ENCODE measurements around the gene C5. TPM values are rescaled to one million over a fixed set of nuclear protein-coding genes. Genes with fewer than 3 reads are reported as not detected.

C5 gene
- total and polyA plus RNA-seq, 2 experiments from 2014 or later, result 0.31 TPM; not detected in 1

DNA sequence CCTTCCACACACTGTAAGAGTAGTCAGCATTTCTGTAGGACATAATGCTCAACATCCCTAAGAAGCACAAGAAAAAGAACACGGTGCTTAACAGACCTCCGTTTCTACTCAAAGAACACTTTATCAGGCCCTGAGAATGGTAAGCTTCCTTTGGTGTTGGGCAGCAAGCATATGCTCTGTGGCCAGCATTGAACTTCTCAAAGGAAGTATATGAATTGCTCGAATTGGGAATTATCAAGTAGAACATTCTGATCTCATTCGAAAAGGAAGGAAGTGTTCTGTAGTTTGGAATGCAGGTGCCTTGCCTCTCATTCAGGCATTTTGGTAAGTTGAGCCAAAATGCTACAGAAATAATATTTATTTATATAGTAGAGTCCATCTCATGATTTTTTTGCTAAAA is 61.0 kb downstream of the C5 start (continued):
- TF ChIP-seq, protein P1, sequence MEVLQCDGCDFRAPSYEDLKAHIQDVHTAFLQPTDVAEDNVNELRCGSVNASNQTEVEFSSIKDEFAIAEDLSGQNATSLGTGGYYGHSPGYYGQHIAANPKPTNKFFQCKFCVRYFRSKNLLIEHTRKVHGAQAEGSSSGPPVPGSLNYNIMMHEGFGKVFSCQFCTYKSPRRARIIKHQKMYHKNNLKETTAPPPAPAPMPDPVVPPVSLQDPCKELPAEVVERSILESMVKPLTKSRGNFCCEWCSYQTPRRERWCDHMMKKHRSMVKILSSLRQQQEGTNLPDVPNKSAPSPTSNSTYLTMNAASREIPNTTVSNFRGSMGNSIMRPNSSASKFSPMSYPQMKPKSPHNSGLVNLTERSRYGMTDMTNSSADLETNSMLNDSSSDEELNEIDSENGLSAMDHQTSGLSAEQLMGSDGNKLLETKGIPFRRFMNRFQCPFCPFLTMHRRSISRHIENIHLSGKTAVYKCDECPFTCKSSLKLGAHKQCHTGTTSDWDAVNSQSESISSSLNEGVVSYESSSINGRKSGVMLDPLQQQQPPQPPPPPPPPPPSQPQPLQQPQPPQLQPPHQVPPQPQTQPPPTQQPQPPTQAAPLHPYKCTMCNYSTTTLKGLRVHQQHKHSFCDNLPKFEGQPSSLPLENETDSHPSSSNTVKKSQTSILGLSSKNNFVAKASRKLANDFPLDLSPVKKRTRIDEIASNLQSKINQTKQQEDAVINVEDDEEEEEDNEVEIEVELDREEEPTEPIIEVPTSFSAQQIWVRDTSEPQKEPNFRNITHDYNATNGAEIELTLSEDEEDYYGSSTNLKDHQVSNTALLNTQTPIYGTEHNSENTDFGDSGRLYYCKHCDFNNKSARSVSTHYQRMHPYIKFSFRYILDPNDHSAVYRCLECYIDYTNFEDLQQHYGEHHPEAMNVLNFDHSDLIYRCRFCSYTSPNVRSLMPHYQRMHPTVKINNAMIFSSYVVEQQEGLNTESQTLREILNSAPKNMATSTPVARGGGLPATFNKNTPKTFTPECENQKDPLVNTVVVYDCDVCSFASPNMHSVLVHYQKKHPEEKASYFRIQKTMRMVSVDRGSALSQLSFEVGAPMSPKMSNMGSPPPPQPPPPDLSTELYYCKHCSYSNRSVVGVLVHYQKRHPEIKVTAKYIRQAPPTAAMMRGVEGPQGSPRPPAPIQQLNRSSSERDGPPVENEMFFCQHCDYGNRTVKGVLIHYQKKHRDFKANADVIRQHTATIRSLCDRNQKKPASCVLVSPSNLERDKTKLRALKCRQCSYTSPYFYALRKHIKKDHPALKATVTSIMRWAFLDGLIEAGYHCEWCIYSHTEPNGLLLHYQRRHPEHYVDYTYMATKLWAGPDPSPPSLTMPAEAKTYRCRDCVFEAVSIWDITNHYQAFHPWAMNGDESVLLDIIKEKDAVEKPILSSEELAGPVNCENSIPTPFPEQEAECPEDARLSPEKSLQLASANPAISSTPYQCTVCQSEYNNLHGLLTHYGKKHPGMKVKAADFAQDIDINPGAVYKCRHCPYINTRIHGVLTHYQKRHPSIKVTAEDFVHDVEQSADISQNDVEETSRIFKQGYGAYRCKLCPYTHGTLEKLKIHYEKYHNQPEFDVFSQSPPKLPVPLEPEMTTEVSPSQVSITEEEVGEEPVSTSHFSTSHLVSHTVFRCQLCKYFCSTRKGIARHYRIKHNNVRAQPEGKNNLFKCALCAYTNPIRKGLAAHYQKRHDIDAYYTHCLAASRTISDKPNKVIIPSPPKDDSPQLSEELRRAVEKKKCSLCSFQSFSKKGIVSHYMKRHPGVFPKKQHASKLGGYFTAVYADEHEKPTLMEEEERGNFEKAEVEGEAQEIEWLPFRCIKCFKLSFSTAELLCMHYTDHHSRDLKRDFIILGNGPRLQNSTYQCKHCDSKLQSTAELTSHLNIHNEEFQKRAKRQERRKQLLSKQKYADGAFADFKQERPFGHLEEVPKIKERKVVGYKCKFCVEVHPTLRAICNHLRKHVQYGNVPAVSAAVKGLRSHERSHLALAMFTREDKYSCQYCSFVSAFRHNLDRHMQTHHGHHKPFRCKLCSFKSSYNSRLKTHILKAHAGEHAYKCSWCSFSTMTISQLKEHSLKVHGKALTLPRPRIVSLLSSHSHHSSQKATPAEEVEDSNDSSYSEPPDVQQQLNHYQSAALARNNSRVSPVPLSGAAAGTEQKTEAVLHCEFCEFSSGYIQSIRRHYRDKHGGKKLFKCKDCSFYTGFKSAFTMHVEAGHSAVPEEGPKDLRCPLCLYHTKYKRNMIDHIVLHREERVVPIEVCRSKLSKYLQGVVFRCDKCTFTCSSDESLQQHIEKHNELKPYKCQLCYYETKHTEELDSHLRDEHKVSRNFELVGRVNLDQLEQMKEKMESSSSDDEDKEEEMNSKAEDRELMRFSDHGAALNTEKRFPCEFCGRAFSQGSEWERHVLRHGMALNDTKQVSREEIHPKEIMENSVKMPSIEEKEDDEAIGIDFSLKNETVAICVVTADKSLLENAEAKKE (CRISPR knock-in tag; IDR thresholded peaks at IDR 0.05), result no peak
- TF ChIP-seq STAT1 (IDR thresholded peaks at IDR 0.05; ENCODE audit: unreplicated experiment) (no peak), ZNF331 (CRISPR knock-in tag; IDR thresholded peaks at IDR 0.05; ENCODE audit: low read depth) (no peak), EZH2 (IDR thresholded peaks at IDR 0.05; ENCODE audit: low read depth, unreplicated experiment) (no peak), POLR2AphosphoS5 (IDR thresholded peaks at IDR 0.05; ENCODE audit: low read depth) (no peak)
- TF ChIP-seq, protein P2, sequence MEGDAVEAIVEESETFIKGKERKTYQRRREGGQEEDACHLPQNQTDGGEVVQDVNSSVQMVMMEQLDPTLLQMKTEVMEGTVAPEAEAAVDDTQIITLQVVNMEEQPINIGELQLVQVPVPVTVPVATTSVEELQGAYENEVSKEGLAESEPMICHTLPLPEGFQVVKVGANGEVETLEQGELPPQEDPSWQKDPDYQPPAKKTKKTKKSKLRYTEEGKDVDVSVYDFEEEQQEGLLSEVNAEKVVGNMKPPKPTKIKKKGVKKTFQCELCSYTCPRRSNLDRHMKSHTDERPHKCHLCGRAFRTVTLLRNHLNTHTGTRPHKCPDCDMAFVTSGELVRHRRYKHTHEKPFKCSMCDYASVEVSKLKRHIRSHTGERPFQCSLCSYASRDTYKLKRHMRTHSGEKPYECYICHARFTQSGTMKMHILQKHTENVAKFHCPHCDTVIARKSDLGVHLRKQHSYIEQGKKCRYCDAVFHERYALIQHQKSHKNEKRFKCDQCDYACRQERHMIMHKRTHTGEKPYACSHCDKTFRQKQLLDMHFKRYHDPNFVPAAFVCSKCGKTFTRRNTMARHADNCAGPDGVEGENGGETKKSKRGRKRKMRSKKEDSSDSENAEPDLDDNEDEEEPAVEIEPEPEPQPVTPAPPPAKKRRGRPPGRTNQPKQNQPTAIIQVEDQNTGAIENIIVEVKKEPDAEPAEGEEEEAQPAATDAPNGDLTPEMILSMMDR (conservative IDR thresholded peaks at IDR 0.05; ENCODE audit: low read depth in 2 of 2), result no peak

DNA sequence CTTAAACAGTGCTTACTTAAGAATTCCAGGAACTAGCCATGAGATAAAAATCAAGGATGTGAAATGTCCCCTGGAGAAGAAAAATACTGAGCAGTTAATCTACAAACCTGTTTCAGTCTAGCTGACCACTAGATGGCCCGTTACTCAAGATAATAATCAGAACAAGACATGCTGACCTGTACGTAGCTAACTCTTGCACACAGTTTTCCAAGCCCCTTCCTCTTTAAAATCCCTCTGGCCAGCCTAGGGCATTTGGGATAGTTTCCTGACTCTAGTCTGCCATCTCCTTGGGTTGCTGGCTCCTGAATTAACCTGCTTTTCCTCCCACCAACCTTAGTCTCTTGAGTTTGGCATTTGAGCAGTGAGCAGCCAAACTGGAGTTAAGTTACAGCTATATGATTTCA is 64.3 kb downstream of the C5 start:
- H3K27ac Mint-ChIP-seq, result no peak overlapping the region
- no peaks in the 10 kb centered on the region for H3K36me3 Mint-ChIP-seq (ENCODE audit: low read depth)
- no peaks in the 10 kb centered on the region for H3K36me3 ChIP-seq (ENCODE audit: insufficient read depth)
- H3K79me2 ChIP-seq (replicated peaks; ENCODE audit: insufficient read depth), result no peaks in the 10 kb centered on the region
- no peaks in the 10 kb centered on the region for H3K9me3 Mint-ChIP-seq
- peak; percentile 75 for DNase-seq (ENCODE audit: low spot score)
- H4K20me1 ChIP-seq (replicated peaks; ENCODE audit: insufficient read depth), result no peaks in the 10 kb centered on the region
- no peaks in the 10 kb centered on the region for H3F3A ChIP-seq (replicated peaks; ENCODE audit: low read depth)
- peak; percentile 64 for ATAC-seq
- no peaks in the 10 kb centered on the region for H3K27me3 Mint-ChIP-seq (ENCODE audit: insufficient read depth, low read depth, poor library complexity)
- H3K27me3 ChIP-seq (ENCODE audit: insufficient read depth), result no peaks in the 10 kb centered on the region
- peaks cover 5% of the 10 kb centered on the region; the same call in 1 of the 3 replicates for H3K4me1 Mint-ChIP-seq
- H3K4me3 ChIP-seq, result no peak overlapping the region
- no peaks in the 10 kb centered on the region for H3K4me1 ChIP-seq (ENCODE audit: insufficient read depth)
- TF ChIP-seq, protein P2 (conservative IDR thresholded peaks at IDR 0.05; ENCODE audit: low read depth in 2 of 2), result peak; percentile 65 to 77
- TF ChIP-seq EZH2phosphoT487 (IDR thresholded peaks at IDR 0.05; ENCODE audit: unreplicated experiment), result no peak
- H3K27ac ChIP-seq (ENCODE audit: low read depth), result no peak overlapping the region
- no peak overlapping the region for H2AFZ ChIP-seq
- no peak overlapping the region for H3K4me3 Mint-ChIP-seq
- H3K9me2 ChIP-seq (ENCODE audit: insufficient read depth), result no peaks in the 10 kb centered on the region
- no peak overlapping the region for H3K4me2 ChIP-seq

Measured in GM23338 (cell line).